ENCODE results near the gene GPX4. TPM values are rescaled to one million over a fixed set of nuclear protein-coding genes. Genes with fewer than 3 reads are reported as not detected.

Gene GPX4
- total RNA-seq, 1 donor from 2014 or later = 354 TPM

DNA sequence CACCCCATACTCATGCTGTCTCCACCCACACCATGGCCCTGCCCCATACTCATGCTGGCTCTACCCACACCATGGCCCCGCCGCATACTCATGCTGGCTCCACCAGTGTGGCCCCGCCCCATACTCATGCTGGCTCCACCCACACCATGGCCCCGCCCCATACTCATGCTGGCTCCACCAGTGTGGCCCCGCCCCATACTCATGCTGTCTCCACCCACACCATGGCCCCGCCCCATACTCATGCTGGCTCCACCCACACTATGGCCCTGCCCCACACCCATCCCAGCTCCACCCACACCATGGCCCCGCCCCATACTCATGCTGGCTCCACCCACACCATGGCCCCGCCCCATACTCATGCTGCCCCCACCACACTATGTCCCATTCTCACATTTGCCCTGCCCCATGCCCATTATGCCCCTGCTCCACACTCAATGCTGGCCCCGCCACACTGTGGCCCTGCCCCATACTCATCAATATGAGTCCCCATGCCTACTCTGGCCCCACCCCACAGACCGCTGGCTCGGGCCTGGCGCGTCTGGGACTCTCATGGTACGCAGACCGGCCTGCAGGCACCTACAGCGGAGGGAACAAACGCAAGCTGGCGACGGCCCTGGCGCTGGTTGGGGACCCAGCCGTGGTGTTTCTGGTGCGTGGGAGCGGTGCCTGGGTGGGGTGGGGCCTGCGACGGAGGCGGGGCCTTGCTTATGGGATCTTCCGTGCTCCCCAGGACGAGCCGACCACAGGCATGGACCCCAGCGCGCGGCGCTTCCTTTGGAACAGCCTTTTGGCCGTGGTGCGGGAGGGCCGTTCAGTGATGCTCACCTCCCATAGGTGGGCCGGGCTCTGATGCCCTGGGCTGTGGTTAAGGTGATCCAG lies 40.5 kb upstream of the GPX4 start:
- Mint-ChIP-seq H3K27me3 (ENCODE audit: unreplicated experiment) (no peaks in the 10 kb centered on the region), H3K27ac (ENCODE audit: unreplicated experiment) (no peak overlapping the region), H3K9me3 (ENCODE audit: unreplicated experiment) (no peaks in the 10 kb centered on the region), H3K4me1 (ENCODE audit: unreplicated experiment) (peaks cover 13% of the 10 kb centered on the region), H3K36me3 (ENCODE audit: unreplicated experiment) (no peaks in the 10 kb centered on the region), H3K4me3 (ENCODE audit: unreplicated experiment) (no peak overlapping the region)
- DNase-seq (ENCODE audit: extremely low spot score, unreplicated experiment) = no peak
- TF ChIP-seq, protein P1, sequence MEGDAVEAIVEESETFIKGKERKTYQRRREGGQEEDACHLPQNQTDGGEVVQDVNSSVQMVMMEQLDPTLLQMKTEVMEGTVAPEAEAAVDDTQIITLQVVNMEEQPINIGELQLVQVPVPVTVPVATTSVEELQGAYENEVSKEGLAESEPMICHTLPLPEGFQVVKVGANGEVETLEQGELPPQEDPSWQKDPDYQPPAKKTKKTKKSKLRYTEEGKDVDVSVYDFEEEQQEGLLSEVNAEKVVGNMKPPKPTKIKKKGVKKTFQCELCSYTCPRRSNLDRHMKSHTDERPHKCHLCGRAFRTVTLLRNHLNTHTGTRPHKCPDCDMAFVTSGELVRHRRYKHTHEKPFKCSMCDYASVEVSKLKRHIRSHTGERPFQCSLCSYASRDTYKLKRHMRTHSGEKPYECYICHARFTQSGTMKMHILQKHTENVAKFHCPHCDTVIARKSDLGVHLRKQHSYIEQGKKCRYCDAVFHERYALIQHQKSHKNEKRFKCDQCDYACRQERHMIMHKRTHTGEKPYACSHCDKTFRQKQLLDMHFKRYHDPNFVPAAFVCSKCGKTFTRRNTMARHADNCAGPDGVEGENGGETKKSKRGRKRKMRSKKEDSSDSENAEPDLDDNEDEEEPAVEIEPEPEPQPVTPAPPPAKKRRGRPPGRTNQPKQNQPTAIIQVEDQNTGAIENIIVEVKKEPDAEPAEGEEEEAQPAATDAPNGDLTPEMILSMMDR (IDR thresholded peaks at IDR 0.05) = no peak

- H3K27me3 Mint-ChIP-seq (ENCODE audit: unreplicated experiment) = peaks cover 5% of the 10 kb centered on the region
- TF ChIP-seq, protein P1 (IDR thresholded peaks at IDR 0.05) = no peak
- no peak overlapping the region for H3K4me3 Mint-ChIP-seq (ENCODE audit: unreplicated experiment)
- no peaks in the 10 kb centered on the region for H3K36me3 Mint-ChIP-seq (ENCODE audit: unreplicated experiment)
- no peaks in the 10 kb centered on the region for H3K9me3 Mint-ChIP-seq (ENCODE audit: unreplicated experiment)
- no peak for DNase-seq (ENCODE audit: extremely low spot score, unreplicated experiment)
- no peak overlapping the region for H3K27ac Mint-ChIP-seq (ENCODE audit: unreplicated experiment)
- H3K4me1 Mint-ChIP-seq (ENCODE audit: unreplicated experiment) = peaks cover 17% of the 10 kb centered on the region
These were observed 39.7 kb upstream of the GPX4 start for GRCh38 chr19:1063909-1064660.

- no peak overlapping the region for H3K27ac Mint-ChIP-seq (ENCODE audit: unreplicated experiment)
- no peaks in the 10 kb centered on the region for H3K36me3 Mint-ChIP-seq (ENCODE audit: unreplicated experiment)
- no peaks in the 10 kb centered on the region for H3K9me3 Mint-ChIP-seq (ENCODE audit: unreplicated experiment)
- H3K4me1 Mint-ChIP-seq (ENCODE audit: unreplicated experiment) = peaks cover 18% of the 10 kb centered on the region
- no peak for DNase-seq (ENCODE audit: extremely low spot score, unreplicated experiment)
- H3K27me3 Mint-ChIP-seq (ENCODE audit: unreplicated experiment) = peaks cover 5% of the 10 kb centered on the region
- TF ChIP-seq, protein P1 (IDR thresholded peaks at IDR 0.05) = peak; percentile 71
- peak overlapping the region; percentile 10 for H3K4me3 Mint-ChIP-seq (ENCODE audit: unreplicated experiment)
These were observed 38.9 kb upstream of the GPX4 start for GRCh38 chr19:1064661-1065605.

- Mint-ChIP-seq H3K9me3 (ENCODE audit: unreplicated experiment) (no peaks in the 10 kb centered on the region), H3K27ac (ENCODE audit: unreplicated experiment) (no peak overlapping the region), H3K36me3 (ENCODE audit: unreplicated experiment) (no peaks in the 10 kb centered on the region), H3K27me3 (ENCODE audit: unreplicated experiment) (peaks cover 5% of the 10 kb centered on the region), H3K4me3 (ENCODE audit: unreplicated experiment) (no peak overlapping the region), H3K4me1 (ENCODE audit: unreplicated experiment) (peaks cover 18% of the 10 kb centered on the region)
- no peak for DNase-seq (ENCODE audit: extremely low spot score, unreplicated experiment)
- TF ChIP-seq, protein P1 (IDR thresholded peaks at IDR 0.05) = no peak
These were observed 38.1 kb upstream of the GPX4 start for GRCh38 chr19:1065606-1066109.

All from osteocyte (in vitro differentiated cells).